ENCODE data around the gene STAT5B.

- TF ChIP-seq MAX (IDR thresholded peaks at IDR 0.05) (no peak), REST (IDR thresholded peaks at IDR 0.05; ENCODE audit: low read depth) (no peak), RAD21 (IDR thresholded peaks at IDR 0.05; ENCODE audit: low read depth) (no peak), ZBTB7A (IDR thresholded peaks at IDR 0.05; ENCODE audit: low read depth) (no peak), EGR1 (IDR thresholded peaks at IDR 0.05) (no peak), FOXM1 (IDR thresholded peaks at IDR 0.05; ENCODE audit: borderline replicate concordance, low read depth) (no peak), EP300 (IDR thresholded peaks at IDR 0.05; ENCODE audit: borderline replicate concordance) (no peak), USF1 (IDR thresholded peaks at IDR 0.05) (no peak), TAF1 (IDR thresholded peaks at IDR 0.05; ENCODE audit: low read depth) (no peak)
Measured at GRCh38 chr17:42202159-42202558, 74.0 kb downstream of the STAT5B start.

Data from Ishikawa (cell line).